Cerebellar nuclear complex (tissue), 1 donor: ENCODE data around the gene MAP3K7CL.

Source experiments
- DNase-seq, 2 experiments: peaks; one replicate each; lab custom pipeline; 2025; lab: John Stamatoyannopoulos, UW

The MAP3K7CL gene

GRCh38 chr21:29195981-29196669 is 65.7 kb downstream of the MAP3K7CL start:
- no peak for DNase-seq

GRCh38 chr21:29196670-29197191 is 66.3 kb downstream of the MAP3K7CL start:
- DNase-seq: no peak

GRCh38 chr21:29201186-29201585 is 70.7 kb downstream of the MAP3K7CL start:
- no peak for DNase-seq

- DNase-seq: no peak
These were observed 74.6 kb downstream of the MAP3K7CL start for GRCh38 chr21:29205009-29205408.

- no peak for DNase-seq
These were observed 75.5 kb downstream of the MAP3K7CL start for GRCh38 chr21:29205988-29206387.

GRCh38 chr21:29206445-29206844 is 76.0 kb downstream of the MAP3K7CL start:
- no peak for DNase-seq

GRCh38 chr21:29207201-29207600 is 76.8 kb downstream of the MAP3K7CL start:
- no peak for DNase-seq

GRCh38 chr21:29208044-29208681 is 77.7 kb downstream of the MAP3K7CL start:
- no peak for DNase-seq

GRCh38 chr21:29208682-29209059 is 78.2 kb downstream of the MAP3K7CL start:
- DNase-seq: no peak

- no peak for DNase-seq
These were observed 79.3 kb downstream of the MAP3K7CL start for GRCh38 chr21:29209696-29210095.

GRCh38 chr21:29211205-29211604 is 80.8 kb downstream of the MAP3K7CL start:
- DNase-seq: no peak

- DNase-seq: no peak
These were observed 82.0 kb downstream of the MAP3K7CL start for GRCh38 chr21:29212446-29212845.

- DNase-seq: no peak
These were observed 83.3 kb downstream of the MAP3K7CL start for GRCh38 chr21:29213513-29214385.

- no peak for DNase-seq
These were observed 85.3 kb downstream of the MAP3K7CL start for GRCh38 chr21:29215709-29216108.

GRCh38 chr21:29217818-29218291 is 87.4 kb downstream of the MAP3K7CL start:
- DNase-seq: no peak

GRCh38 chr21:29218749-29219148 is 88.3 kb downstream of the MAP3K7CL start:
- DNase-seq: no peak

GRCh38 chr21:29219165-29219770 is 88.8 kb downstream of the MAP3K7CL start:
- DNase-seq: no peak

GRCh38 chr21:29221253-29221744 is 90.9 kb downstream of the MAP3K7CL start:
- no peak for DNase-seq

GRCh38 chr21:29224006-29224405 is 93.6 kb downstream of the MAP3K7CL start:
- DNase-seq: no peak
